ENCODE results near the gene FOXO3.
"Not testable (repeated sequence)": the region's sequence is repeated elsewhere in the genome, so short reads cannot be mapped to it uniquely, and the experiment has no call there.

FOXO3 gene

GRCh38 chr6:108630050-108630714, 69.5 kb downstream of the FOXO3 start:
- DNase-seq (ENCODE audit: low spot score), result no peak

DNA sequence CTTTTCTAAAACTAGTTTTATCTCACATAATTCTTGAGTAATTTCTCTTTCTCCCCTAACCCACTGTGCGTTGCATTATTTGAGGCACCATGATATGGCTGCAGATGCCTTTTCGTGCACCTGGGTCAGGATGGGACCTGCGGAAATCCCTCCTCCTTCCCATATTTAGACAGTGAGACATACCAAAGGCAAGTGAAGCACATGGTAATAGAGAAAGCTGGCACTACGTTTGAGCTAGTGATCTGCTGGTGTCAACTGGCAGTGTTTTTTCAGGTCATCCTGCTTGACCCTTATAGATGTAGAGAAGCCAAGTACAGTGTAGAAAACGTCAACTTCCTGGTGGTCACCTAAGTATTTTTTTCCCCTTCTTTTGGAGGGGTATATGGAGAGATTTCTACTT, 71.7 kb downstream of the FOXO3 start:
- DNase-seq (ENCODE audit: low spot score), result no peak

DNA sequence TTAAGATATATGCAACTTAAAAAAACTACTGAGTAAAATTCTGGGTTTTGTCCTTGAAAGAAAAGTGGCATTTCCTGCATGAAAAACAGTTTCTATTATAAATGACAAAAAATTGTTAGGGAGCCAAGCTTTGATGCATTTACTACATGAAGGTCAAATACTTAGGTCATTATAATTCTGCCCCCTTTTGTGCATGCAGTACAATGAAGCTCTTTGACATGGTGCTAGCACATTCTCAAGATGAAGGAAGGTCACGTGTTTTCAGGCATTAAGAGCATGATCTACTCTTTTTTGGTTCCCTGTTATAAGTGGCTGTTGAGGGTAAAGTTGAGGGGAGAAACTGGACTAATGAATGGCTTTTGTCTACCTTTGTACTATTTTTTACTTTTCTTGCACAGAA, 72.7 kb downstream of the FOXO3 start:
- DNase-seq (ENCODE audit: low spot score), result no peak

DNA sequence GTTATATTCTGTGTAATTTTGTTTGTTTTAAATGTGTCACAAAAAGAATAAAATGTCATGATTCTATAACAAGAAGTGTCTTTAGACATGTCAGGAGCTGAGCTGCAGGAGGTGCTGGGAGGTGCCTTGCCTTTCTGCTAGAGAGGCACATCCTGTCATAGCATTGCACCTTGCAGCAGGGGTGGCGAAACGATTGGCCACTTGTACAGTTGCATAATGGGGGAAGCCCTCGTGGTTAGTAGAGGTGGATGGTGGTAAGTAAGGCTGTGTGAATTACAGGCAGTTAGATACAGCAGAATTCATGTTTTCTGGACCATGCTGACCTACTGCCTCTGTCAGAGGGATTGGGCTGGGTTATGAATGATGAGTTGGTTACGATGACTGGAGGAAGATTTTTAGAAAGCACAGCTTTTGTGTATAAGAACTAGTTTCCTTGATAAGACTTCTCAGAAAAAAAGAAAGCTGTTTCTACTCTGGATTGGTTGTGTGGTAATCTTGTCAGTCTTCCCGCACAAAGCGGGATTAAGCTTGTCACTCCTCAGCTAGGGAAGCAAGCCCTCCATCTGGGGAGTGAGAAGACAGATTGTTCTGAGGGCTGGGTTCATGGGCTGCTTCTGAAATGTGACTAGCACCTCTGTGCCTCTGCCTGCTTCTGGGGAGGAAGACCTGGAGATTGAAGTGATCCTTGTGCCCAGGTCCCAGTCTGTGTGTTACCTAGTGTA, 74.9 kb downstream of the FOXO3 start:
- DNase-seq (ENCODE audit: low spot score), result no peak

DNA sequence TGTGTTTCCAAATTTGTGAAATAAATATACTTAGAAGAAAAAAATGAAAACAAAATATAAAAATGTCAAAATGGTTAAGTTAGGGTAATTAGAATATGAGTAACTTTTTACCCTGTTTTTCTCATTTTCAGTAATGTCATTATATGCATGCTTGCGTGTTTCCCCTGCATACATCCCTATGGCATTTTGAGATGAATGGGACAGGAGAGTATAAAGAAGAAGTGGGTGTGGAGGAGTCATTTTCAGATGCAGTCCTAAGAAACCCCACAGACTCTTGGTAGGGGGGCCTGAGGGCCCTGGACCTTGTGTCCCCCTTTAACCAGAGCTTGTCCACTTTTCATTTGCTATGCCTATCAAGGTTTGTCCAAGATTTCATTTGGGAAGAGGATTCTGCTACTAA, 77.2 kb downstream of the FOXO3 start:
- DNase-seq (ENCODE audit: low spot score), result no peak

DNA sequence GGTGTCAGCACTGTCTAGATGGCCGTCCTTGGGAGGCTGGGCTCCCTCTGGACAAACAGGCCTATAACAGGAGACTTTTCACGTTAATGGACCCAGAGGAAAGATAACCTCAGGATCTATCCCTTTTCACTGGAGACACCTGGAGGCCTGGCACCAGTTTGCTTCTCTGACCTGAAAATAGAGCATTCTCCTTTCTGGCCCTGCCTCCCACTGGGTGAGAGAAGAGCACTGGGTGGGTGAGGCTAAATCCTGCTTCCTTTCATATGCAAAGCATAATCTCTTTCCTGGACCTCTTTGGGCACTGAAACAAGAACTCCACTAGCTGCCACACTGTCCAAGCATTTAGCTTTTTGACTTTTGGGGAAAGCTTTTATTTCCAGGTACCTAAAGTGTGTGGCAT, 78.3 kb downstream of the FOXO3 start:
- DNase-seq (ENCODE audit: low spot score), result no peak

DNA sequence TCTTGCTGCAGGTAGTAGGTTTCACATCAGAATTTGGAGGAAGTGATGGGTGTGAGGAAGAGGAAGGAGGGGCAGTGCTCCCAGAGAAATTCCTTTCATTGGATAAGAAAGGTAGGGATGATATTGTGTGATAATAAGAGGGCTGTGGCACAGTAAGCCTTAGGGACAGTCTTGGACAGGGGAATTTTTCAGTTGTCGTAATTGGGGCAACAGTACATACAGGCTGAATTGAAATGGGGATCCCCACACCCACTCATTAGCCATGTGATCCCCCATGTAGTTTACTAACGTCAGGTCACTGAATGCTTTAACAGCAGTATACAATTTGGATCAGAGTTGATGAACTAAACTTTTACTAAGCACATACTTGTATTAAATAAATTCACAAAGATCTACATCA, 79.4 kb downstream of the FOXO3 start:
- DNase-seq (ENCODE audit: low spot score), result no peak

DNA sequence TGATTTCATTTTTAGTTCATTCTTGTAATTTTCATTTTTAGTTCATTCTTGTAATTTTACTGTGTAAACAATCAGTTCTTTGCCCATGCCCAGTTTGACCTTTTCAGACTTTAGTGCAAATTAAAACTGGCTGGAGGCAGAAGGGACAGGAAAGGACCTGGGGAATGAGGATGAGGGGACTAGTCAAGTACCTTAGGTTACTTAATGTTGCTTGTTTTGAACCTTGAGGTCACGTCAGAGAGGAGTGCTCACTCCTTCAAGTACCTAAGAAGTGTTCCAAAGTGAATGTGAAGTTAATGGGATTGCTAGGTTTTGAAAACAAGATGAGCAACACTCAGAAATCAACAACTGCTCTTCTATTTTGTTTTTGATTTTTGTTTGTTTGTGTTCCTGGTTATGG, 82.5 kb downstream of the FOXO3 start:
- no peak for DNase-seq (ENCODE audit: low spot score)

- no peak for DNase-seq (ENCODE audit: low spot score)
These were observed 83.5 kb downstream of the FOXO3 start for GRCh38 chr6:108644252-108644651.

DNA sequence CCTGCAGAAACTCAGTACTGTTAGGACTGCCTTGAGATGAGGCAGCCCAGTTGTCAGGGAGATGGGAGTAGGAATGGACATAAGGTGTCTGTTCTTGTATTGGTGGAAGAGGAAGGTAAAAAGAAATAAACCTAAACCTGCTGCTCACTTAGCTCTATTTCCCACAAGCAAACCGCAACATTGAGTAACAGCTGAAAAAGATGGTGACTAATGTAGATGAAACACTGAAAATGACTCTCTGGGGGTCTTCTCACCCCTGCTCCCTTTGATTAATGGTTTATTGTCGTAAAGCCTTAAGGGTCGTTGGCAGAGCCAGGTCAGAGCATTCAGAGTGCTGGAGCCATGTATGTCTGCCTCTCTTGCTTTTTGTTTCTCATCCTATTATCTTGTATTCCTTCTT, 87.5 kb downstream of the FOXO3 start:
- no peak for DNase-seq (ENCODE audit: low spot score)

DNA sequence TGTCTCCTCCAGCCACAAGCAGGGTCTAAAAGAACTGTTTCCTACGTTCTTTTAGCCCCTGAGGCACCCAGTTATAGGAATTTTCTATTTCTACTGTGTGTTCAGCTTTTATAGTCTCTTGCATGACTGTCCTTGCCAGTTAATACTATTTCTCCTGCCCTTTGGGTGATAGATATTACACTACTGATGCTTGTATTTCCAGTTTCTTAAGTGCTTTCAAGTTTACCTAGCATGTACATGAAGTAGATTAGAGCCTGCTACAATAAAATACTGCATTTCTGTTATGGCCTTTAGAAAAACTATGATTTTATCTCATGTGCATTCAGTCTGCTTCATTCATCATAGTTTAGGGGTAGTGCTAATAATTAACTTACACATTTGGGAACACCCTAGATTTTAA, 89.6 kb downstream of the FOXO3 start:
- DNase-seq (ENCODE audit: low spot score), result no peak

DNA sequence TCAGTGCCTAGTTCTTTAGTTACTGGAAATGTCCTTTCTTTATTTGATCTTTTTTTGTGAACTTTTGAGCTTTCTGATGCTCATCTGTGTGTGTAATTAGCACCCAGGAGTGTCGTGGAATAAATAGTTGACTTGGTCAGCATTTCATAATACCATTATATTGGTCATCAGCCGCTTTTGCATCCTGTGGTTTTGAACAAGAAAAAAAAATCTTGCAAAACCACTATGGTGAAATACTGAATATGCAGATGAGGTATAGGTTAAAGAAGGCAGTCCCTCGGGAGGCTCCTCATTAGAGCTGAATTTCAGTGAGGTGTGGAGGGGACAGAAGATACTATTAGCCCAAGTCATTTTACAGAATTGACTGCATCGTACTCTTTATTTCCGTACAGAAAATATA, 90.1 kb downstream of the FOXO3 start:
- no peak for DNase-seq (ENCODE audit: low spot score)

DNA sequence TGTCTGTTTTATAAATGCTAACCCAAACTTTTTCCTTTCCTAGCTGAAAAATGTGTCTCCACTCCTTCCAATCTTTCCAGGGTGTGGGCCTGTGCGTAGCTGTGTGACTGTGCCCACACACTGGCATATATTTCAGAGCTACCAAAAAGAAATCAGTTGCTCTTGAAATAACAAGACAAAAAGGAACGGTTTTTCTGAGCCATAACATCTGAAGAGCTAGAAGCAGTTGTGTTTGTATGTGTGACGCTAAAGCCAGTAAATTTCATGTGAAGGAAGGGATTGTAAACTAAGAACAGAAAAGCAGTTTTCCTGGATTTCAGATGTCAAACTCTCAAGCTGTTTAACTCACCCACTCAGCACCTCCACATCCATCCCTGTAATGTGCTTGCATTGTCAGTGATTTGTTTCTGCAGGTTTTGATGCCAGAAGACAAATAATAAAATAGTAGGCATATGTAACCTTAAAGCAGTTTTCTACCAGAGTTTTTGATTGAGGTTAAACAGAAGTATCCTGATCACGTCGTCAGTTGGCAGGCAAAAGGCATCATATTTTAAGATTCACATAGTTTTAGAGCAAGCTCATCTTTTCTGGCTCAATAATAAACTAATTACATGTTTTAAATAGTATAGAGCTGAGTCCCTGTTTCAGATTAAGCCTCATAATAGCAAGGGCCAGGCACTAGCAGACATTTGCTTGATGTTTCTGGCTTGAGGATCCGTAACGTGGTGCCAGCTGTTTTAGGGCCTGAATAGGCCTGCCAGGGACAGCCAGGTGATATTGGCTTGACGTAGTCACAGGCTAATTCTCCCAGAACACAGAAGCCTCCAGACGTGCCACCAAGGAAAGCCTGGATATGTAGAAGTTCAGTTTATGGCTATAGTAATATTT, 90.9 kb downstream of the FOXO3 start:
- no peak for DNase-seq (ENCODE audit: low spot score)

GRCh38 chr6:108652375-108652774, 91.7 kb downstream of the FOXO3 start:
- no peak for DNase-seq (ENCODE audit: low spot score)

DNA sequence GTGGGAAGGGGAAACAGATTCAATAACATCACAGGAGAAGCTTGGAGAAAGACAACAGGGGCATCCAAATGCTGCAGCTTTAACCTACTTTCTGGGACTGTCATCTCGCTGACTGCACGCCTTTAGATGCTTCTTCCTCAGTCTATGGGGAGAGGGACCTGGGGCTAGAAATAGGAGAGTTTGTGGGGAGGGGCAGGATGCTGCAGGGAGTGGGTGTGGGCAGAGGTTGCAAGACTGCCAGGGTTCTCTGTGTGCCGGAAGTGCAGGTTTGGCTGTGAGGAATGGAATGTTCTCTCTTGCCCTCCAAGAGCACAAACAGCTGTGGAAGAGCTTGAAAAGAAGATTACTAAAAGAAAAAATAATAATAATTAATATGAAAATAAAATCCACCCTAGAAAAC, 93.2 kb downstream of the FOXO3 start:
- DNase-seq (ENCODE audit: low spot score), result no peak

DNA sequence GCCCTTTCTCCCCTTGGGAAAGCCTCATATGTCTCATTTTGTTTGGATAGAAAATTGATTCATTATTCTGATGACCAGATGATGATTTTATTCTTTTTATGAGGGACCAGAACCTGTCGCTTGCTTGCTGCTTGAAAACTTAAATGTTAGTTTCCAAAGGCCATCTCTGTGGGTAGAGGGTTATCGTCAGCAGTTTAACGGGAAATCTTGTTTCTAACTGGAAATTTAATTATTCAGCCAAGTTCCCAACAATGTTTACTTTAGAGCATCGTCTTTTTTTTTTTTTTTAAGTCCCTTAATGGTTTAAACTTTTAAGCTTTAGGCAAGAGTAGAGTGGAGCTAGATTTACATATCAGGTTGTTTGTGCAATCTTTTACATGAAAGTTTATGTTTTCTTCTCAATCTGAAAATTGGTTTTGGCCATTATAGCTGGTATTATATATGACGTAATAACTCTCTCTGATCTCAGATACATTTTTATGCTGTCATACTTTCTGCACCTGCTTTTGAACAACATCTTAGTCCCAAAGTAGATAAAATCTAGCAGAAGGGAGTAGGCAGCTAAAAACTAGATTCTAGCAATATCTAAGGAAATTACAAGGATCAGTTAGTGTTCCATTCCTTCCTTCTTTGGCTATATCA, 93.9 kb downstream of the FOXO3 start:
- no peak for DNase-seq (ENCODE audit: low spot score)

- DNase-seq (ENCODE audit: low spot score), result no peak
These were observed 95.3 kb downstream of the FOXO3 start for GRCh38 chr6:108655806-108656651.

GRCh38 chr6:108656836-108657235, 96.1 kb downstream of the FOXO3 start:
- DNase-seq (ENCODE audit: low spot score), result no peak

DNA sequence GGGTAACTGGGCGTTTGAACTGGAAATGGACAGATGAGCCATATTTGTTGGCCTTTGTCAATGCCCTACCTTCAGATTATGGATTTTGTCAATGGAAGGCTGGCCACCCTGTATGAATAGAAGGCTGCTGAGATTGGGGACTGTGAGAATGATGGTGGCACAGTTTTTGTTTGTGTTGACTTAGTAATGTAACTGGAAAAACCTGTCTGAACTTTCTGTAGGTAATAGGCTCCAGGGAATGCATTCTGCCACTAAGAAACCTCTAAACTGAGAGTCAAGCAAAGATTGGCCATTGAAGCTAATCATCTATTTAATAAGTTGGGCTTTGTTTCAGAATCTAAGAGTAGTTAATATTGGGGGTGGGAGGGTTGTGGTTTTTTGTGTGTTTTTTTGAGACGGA, 97.5 kb downstream of the FOXO3 start:
- no peak for DNase-seq (ENCODE audit: low spot score)

DNA sequence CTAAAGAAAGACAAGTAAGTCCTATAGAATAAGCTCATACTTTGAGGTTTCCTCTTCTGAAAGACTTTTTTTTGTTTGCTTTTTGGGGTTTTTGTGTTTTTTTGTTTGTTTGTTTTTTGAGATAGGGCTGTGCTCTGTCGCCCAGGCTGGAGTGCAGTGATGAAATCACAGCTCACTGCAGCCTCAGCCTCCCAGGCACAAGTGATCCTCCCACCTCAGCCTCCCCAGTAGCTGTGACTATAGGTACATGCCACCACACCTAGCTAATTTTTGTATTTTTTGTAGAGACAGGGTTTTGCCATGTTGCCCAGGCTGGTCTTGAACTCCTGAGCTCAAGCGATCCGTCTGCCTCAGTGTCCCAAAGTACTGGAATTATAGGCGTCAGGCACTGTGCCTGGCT, 98.1 kb downstream of the FOXO3 start:
- not testable (repeated sequence) for DNase-seq (ENCODE audit: low spot score)

- DNase-seq (ENCODE audit: low spot score), result no peak
These were observed 99.5 kb downstream of the FOXO3 start for GRCh38 chr6:108660251-108660650.

DNA sequence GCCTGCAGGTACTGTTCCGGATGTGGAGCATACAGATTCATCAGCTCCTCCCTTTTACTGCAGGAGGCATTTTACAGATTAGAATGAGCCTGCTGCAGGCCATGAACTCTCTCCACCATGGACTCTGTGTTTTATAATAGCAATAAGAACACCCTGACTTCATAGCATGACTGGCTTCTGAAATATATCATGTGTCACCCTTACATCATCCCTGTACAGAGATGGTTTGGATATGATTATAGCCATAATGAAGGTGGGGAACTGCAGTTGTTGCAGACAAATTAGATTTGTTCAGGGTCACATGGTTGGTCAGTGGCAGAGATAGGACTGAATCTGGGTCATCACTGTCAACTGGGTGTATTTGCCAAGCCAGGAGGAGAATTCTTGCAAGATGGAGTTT, 100.7 kb downstream of the FOXO3 start:
- DNase-seq (ENCODE audit: low spot score), result no peak
